GM13976 (cell line): ENCODE results near the gene CMIP.
"Not testable (repeated sequence)": the region's sequence is repeated elsewhere in the genome, so short reads cannot be mapped to it uniquely, and the experiment has no call there.

Source experiments
- DNase-seq: peaks from one replicate; pipeline ENCODE4 v3.0.0; 2012; ENCODE audit warnings: low spot score
- in situ Hi-C: fragments of 300-500 bp; cut with MboI; formaldehyde crosslinking; loops from one replicate; pipeline ENCODE4 v1.12.0; 2022; ENCODE audit warnings: low sequenced_read_pairs, mixed read lengths, inconsistent platforms; ENCODE audit not compliant: unreplicated experiment
- TF ChIP-seq, protein P1 (sequence below): IDR thresholded peaks from 2 replicates; pipeline ENCODE4 v1.5.1; 2012; ENCODE audit warnings: borderline replicate concordance, mild to moderate bottlenecking; ENCODE audit not compliant: insufficient read depth; ENCODE audit errors: extremely low read depth, missing control alignments, control extremely low read depth

Gene CMIP

DNA sequence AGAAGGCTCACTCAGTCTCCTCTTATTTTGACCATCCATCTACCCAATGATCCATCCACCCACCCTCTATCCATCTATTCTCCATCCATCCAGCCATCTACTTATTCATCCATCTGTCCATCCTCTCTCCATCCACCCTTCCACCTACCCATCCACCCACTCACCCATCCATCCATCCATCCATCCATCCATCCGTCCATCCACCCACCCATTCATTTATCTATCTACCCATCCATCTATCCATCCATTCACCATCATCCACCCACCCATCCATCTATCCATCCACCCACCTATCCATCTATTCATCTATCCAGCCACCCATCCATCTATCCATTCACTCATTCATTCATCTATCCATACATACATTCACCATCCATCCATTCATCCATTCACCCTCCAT, 288.7 kb downstream of the CMIP start:
- TF ChIP-seq, protein P1, sequence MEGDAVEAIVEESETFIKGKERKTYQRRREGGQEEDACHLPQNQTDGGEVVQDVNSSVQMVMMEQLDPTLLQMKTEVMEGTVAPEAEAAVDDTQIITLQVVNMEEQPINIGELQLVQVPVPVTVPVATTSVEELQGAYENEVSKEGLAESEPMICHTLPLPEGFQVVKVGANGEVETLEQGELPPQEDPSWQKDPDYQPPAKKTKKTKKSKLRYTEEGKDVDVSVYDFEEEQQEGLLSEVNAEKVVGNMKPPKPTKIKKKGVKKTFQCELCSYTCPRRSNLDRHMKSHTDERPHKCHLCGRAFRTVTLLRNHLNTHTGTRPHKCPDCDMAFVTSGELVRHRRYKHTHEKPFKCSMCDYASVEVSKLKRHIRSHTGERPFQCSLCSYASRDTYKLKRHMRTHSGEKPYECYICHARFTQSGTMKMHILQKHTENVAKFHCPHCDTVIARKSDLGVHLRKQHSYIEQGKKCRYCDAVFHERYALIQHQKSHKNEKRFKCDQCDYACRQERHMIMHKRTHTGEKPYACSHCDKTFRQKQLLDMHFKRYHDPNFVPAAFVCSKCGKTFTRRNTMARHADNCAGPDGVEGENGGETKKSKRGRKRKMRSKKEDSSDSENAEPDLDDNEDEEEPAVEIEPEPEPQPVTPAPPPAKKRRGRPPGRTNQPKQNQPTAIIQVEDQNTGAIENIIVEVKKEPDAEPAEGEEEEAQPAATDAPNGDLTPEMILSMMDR, result no peak
- no peak for DNase-seq
- in situ Hi-C loops, result no loop called here

DNA sequence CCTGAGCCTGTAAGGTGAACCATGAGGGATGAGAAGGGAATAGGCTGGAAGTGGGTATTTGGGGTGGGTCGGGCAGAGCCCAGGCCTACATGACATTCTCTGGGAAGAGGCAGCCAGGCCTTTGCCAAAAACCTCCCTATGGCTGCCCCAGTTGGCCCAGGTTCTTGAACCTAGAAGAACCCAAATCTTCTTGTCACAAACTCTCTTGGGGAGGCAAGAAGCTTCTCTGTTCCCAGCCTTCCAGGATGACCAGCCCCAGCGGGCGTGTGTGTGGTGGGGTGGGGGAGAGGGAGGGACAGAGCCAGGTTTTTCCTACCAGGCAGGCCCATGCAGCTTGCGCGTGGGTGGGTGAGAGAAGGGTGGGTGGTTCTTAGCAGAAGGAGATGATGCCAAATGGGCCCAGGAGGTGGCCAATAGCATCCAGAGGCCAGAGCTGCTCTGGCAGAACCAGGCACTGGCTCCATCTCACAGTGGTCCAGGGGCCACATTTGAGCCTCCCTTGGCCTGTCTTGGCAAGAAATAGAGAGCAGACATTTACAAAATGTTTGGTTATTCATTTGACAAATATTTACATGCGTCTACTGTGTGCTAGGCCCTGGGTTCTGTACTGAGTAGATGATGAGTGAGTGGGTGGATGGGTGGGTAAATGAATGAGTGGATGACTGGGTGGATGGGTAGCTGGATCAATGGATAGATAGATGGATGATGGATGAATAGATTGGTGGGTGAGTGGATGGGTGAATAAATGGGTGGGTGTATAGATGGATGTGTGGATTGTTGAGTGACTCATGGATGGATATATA, 290.2 kb downstream of the CMIP start:
- TF ChIP-seq, protein P1, result no peak
- in situ Hi-C loops, result no loop called here
- DNase-seq, result no peak

DNA sequence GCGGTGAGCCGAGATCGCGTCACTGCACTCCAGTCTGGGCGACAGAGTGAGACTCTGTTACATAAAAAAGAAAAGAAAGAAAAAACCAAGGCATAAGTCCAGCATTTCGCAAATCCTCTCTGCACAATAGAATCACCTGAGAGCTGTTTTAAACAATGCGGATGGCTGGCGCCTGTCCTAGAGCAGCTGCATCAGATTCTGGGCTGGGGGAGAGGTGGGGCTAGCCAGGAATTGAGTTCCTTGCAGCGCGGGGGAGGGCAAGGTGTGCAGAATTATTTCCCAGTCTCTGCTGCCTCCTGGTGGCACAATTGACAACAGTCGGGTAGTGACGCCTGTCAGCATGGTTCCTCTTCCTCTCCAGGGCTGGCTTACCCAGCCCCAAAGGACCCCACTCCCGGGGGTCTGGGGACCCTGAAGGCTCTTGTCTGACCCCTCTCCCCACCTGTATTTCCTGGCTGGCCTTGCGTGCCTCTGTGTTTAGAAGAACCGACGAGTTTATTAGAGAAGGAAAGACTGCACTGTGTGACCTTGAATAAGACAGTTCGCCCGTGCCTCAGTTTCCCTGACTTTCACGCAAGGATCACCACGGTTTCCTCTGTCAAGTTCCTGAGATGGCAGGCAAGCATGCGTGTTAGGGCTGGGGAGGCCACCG, 293.4 kb downstream of the CMIP start:
- in situ Hi-C loops, result no loop called here
- DNase-seq, result peak; percentile 87
- TF ChIP-seq, protein P1, result peak; percentile 90

DNA sequence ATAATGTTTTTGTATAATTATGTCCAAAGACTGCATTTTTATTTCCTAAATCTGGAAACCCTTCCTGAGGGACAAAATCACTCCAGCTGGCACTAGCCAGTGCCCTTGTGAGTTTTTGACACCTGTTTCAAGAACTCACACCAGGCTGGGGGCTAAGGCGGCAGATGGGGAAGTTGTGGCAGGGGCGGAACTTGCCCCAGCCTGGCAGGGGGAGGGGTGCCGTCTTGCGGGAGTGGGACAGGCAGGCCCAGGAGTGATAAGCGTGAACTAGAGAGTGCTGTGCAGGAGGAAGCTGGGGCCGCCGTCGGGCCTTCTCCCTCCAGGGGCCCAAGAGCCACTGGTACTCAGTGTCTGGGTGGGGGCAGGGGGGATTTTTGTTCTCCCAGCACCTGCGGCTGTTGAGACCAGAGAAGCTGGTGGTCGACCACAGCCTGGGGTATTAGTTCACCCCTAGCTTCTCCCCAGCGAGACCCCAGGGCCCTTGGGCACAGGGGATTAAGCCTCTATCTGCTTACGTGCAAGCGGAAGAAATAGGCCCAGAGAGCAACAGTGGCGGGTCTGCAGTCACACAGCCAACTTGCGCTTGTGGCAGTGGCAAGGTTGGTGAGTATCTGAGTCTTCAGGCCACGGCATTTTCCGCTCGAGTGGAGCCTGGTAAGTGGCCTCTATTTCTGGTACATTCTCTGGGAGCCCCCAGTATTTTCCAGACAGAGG, 294.3 kb downstream of the CMIP start:
- in situ Hi-C loops, result no loop called here
- peak; percentile 47 for DNase-seq

DNA sequence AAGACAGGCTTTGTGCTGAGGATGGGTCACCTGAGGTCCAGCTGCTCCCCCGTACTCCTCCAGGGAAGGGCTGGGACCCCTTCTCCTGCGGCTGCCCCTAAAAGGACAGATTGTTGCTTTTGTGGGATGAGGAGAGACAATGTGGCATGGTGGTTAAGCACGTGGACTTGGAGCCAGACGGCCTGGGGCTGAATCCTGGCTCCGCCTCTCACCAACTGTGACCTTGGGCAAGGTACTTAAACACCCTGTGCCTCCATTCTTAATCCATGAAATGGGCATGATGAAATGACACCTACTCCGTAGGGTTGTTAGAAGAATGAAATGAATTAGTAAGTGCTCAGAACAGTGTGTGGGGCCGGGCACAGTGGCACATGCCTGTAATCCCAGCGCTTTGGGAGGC, 294.9 kb downstream of the CMIP start:
- no peak for DNase-seq
- TF ChIP-seq, protein P1, result no peak
- in situ Hi-C loops, result no loop called here

More for the DNA sequence above, 294.3 kb downstream of the CMIP start:
- TF ChIP-seq, protein P1, result no peak

DNA sequence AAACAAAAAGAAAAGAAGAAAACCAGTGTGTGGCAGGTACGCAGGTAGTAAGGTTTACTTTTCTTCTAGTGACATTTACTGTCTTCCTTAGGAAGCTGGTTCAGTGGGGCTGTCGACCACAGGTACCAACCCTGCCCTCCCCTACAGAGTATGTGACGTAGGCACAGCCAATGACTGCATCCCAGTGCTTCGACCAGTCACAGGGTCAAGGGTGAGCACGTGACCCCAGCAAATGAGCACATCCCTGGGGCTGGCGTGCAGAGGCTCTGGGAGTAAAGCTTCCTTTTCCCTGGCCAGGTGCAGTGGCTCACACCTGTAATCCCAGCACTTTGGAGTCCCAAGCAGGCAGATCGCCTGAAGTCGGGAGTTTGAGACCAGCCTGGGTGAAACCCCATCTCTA, 295.6 kb downstream of the CMIP start:
- in situ Hi-C loops, result no loop called here
- TF ChIP-seq, protein P1, result no peak
- DNase-seq, result peak; percentile 79

DNA sequence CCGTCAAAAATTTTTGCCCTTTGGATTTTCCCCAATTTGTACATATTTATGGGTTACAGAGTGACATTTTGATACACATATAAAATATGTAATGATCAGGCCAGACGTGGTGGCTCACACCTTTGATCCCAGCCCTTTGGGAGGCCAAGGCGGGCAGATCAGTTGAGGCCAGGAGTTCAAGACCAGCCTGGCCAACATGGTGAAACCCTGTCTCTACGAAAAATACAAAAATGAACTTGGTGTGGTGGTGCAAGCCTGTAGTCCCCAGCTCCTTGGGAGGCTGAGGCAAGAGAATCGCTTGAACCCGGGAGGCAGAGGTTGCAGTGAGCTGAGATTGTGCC, 296.8 kb downstream of the CMIP start:
- in situ Hi-C loops, DNase-seq: not testable (repeated sequence)
